HPDE6-E6E7 (cell line): Measurements from ENCODE around the gene NPW.

Source experiments
- DNase-seq: peaks from one replicate; pipeline ENCODE4 v3.0.0; 2011; ENCODE audit warnings: missing footprints; ENCODE audit errors: extremely low spot score

Gene NPW

GRCh38 chr16:2036200-2036966 lies 16.8 kb downstream of the NPW start:
- no peak for DNase-seq

GRCh38 chr16:2037115-2037514 lies 17.5 kb downstream of the NPW start:
- no peak for DNase-seq

GRCh38 chr16:2037647-2038381 lies 18.2 kb downstream of the NPW start:
- DNase-seq: no peak

GRCh38 chr16:2038382-2039231 lies 19.0 kb downstream of the NPW start:
- DNase-seq: no peak

GRCh38 chr16:2039274-2040031 lies 19.9 kb downstream of the NPW start:
- DNase-seq: no peak

- DNase-seq: no peak
These were observed 20.6 kb downstream of the NPW start for GRCh38 chr16:2040041-2040786.

DNA sequence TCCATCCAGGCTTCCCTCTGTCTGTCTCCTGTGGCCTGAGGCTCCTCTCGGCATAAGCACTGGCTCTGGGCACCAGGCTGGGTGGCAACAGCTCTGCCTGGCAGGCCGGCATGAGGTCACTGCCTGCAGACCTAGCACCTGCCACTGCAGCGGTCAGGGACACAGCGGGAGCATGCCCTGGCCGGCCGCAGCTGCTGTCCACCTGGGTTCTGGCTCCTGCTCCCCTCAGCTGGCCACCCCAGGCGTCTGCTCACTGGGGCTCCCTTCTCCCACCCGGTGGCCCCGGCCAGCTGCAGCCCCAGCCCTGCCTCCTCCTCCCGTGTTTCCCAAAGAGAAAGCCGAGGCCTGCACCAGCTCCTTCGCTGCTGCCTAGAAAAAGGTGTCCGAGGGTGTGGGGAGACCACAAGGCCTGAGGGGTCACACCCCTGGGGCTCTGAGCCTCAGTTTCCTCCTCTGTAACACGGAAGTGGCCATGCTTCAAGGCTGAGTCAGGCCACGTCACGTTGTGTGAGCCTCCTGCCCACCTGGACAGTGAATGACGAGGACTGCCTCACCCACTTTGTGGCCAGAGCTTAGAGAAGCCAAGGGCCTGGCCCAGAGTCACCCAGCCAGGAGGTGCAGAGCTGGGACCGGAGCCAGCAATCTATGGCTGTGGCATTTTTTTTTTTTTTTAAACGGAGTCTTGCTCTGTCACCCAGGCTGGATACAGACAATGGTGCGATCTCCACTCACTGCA lies 21.4 kb downstream of the NPW start:
- DNase-seq: peak; percentile 75

DNA sequence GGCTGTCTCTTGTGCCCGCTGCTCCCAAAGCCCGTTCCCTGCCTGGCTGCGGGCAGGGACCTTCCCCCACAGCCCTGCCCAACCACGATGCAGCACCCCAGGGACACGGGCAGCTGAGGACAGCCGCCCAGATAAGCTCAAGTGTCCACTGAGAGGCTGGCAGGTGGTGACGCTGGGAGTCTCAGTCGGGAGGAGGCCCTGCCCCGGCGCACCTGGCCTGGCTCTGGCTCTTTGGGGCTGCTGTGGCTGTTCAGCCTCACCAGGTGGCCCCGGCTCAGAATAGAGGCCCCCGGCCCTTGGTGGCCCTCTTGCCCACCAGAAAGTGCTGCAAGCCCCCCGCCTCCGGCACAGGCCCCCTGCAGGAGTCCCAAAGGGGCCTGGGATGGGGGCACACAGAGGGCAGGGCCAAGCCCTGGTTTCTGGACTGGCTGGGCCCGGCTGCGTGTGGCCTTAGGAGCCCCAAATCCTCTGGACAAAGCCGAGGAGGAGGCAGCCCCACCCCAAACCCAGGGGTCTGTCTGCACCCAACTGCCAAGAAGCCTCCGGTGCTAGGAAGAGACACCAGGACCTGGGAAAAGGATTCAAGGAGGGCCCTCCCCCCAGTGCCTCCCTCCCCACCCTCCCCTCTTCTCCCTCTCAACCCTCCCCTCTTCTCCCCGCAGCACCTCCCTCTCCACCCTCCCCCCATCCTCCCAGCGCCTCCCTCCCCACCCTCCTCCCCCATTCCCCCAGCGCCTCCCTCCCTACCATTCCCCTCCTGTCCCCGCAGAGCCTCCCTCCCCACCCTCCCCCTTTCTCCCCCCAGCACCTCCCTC lies 22.8 kb downstream of the NPW start:
- DNase-seq: no peak

- no peak for DNase-seq
These were observed 23.5 kb downstream of the NPW start for GRCh38 chr16:2042986-2043666.

DNA sequence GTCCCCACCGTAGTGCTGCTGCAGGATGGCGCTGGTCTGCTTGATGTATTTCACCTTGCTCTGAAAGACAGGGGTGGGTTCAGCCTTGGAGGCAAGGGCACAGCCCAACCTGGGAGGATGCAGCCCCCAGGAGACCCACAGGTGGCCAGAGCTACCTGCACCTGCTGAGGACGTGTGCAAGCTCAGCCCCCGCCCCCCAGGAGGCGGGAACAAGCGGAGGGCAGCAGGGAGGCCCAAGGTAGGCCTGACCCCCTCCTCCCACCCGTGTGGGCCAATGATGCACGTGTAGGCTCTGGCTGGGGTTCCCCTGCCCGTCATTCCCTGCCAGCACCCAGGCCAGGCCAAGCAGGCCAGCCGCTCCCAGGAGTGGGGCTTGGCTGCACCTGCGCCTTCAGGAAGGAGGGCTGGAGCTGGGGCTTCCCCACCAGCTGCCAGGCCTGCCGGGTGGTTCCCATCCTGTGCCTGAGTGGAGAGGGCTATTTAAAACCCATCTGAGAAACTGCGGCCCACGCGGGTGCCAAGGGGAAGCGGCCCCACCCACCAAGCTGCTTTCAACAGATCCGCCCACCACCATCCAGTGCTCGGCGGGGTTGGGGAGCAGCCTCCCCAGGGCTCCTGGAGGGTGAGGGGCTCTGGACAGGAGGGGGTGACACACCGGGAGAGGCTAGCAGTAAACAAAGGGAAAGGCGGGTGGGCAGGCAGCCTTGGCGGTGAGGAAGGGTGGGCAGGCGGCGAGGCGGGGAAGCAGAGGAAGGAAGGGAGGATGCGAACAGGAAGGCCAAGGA lies 24.3 kb downstream of the NPW start:
- DNase-seq: no peak

- no peak for DNase-seq
These were observed 25.0 kb downstream of the NPW start for GRCh38 chr16:2044541-2044940.

- no peak for DNase-seq
These were observed 26.6 kb downstream of the NPW start for GRCh38 chr16:2045965-2046892.

DNA sequence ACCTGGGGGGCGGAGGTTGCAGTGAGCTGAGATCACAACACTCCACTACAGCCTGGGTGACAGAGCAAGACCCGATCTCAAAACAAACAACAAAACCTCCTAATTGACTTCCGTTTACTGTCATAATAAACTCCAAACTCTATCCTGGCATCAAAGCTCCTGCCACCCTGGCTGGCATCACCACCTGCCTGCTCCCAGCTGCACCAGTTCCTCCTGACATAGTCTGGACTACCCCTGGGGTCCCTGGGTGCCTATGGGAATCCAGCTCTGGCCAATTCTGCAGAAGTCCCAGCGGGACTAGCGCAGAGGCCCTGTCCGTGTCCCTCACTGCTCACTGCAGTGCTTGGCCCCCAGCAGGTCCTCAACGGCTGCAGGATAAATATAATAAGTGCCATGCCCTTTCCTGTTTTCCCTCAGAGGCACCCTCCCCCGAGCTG lies 27.3 kb downstream of the NPW start:
- no peak for DNase-seq

DNA sequence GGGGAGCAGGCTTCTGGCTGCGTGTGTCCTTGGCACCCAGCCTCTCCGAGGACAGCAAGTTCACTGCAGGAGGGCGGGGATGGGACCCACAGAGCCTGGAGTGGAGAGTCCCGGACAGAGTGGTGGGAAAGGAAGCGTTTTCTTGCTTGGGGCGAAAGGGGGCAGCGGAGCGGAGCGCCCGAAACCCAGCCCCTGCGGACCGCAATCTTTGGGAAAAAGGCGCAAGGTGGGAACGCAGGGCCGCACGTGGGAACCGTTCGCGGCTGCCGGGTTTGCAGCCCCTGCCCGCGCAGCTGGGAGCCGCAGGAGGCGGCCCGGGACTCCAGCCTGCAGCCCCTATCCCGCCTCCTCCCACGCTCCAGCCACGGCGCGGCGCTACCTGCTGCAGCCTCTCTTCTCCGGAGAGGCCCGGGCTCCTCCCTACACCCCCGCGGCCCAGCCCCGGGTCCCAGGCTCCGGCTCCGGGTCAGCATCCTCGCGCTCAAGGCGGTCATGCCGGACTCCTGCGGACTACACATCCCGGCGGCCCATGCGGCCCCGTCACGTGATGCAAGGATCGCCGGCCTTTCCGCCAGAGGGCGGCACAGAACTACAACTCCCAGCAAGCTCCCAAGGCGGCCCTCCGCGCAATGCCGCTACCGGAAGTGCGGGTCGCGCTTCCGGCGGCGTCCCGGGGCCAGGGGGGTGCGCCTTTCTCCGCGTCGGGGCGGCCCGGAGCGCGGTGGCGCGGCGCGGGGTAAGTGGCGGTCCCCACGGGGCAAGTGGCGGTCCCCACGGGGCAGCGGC lies 27.9 kb downstream of the NPW start, which contains the start of the genes NTHL1 and TSC2:
Gene NTHL1 (minus strand): TSS at position 505 of the 786 bp plus-strand sequence. CDS start 11 bp downstream, at position 494.
Gene TSC2 (plus strand): TSS at position 656 of the 786 bp plus-strand sequence. CDS start 631 bp downstream, outside the sequence.
- DNase-seq: peak; percentile 93

GRCh38 chr16:2048116-2048543 lies 28.5 kb downstream of the NPW start:
- DNase-seq: no peak

GRCh38 chr16:2053211-2053610 lies 33.6 kb downstream of the NPW start:
- no peak for DNase-seq
